AG09319 (cell line): ENCODE data around the gene STAT1.

ENCODE experiments used
- DNase-seq: peaks from one replicate; pipeline ENCODE4 v3.0.0-alpha.2; 2010; ENCODE audit warnings: low read depth; ENCODE audit errors: extremely low read depth
- CTCF ChIP-seq: IDR thresholded peaks from 2 replicates; pipeline ENCODE4 v1.5.1; 2011; ENCODE audit warnings: low read depth, mild to moderate bottlenecking, inconsistent platforms, low read length, moderate library complexity

The STAT1 gene

DNA sequence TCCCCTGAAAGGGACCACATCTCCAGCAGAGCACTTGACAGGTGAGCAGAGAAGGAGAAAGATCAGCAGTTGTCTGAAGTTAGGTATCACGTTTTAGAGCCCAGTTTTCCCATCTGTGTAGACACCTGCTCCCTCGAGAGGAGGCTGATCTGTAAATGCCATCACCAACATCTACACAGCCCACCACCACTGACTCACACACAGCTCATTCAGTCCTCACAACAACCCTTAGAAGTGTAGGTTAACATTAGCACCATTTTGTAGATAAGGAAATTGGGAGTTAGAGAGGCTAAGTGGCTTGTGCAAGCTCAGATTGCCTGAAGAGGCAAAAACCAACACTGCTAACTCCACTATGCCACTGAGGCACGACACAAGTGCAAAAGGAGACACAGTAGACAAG, 37.2 kb upstream of the STAT1 start:
- no peak for DNase-seq
- no peak for TF ChIP-seq CTCF

DNA sequence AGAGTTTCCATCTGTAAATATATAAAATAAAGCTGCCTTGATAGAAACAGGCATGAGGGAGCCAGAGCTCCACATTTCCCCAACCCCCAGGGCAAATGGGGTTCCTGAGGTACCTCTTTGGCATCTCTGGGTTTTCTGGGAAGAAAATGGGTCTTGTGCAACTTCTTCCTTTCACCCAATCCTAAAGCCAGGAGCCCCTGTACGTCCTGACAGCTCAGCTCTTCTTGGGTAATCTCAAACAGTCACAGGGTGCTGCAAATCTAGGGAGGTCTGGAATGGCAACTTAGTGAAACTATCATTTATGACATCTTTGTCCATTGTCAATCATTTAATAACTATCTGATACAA, 36.6 kb upstream of the STAT1 start:
- peak; percentile 56 for DNase-seq
- TF ChIP-seq CTCF: no peak

DNA sequence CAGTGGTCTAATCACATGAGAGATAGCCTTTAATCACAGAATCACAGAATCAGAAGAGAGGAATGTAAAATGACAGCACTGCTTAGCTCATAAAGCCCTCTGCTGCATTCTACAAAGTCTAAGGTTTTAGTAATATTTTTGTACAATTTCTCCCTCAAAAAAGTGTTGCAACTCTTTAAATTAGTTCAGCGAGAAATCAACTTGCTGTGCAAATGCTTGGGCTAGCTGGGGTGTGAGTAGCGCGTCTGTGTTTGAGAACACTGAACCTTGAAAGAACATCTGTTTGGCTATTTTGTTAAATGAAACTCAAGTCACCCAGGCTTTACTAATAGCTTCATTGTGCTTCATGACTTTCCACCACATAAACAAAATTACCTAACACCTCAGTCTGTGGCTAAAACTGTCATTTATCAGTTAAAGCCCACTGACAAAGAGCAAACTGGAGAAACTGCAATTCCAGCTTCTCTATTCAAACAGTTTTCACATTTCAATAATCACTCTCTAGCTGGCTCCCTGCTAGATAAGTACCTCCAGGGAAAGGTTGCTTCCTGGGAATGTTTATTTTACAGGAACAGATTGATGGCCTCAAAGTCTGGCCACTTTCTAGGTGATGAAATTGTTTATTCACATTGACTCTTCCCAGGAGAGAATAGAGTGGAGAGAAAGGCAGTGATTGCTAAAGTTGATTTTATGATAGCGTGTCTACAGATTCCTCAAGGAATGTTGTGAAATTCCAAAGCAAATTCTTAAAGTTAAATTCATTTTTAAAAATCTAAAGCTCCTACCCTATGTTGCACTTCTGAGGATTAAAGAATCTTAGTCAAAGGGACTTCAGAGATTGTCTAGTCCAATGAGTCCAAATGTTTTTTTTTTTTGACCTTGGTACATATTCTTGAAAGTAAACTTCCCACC, 36.0 kb upstream of the STAT1 start:
- DNase-seq: peak; percentile 56
- TF ChIP-seq CTCF: no peak

- no peak for DNase-seq
- TF ChIP-seq CTCF: no peak
Observed at GRCh38 chr2:191048073-191048472, 34.1 kb upstream of the STAT1 start.

GRCh38 chr2:191045141-191045540, 31.2 kb upstream of the STAT1 start:
- no peak for DNase-seq
- TF ChIP-seq CTCF: no peak

DNA sequence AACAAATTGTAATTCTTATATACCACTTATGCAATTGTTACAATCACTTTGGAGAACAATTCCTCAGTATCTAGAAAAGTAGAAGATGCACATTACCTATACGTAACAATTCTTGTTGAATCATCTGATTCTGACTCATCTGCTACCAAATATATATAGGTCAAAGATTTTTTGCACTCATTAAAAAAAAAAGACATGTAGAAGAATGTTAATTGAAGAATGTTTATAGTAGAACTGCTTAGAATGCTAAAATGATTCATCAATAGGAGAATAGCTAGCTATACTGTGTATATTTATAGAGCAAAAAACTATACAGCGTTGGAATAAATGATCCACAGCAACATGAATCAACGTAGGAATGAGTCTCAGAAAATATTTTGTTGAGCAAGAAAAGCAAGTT, 29.5 kb upstream of the STAT1 start:
- no peak for TF ChIP-seq CTCF
- no peak for DNase-seq

DNA sequence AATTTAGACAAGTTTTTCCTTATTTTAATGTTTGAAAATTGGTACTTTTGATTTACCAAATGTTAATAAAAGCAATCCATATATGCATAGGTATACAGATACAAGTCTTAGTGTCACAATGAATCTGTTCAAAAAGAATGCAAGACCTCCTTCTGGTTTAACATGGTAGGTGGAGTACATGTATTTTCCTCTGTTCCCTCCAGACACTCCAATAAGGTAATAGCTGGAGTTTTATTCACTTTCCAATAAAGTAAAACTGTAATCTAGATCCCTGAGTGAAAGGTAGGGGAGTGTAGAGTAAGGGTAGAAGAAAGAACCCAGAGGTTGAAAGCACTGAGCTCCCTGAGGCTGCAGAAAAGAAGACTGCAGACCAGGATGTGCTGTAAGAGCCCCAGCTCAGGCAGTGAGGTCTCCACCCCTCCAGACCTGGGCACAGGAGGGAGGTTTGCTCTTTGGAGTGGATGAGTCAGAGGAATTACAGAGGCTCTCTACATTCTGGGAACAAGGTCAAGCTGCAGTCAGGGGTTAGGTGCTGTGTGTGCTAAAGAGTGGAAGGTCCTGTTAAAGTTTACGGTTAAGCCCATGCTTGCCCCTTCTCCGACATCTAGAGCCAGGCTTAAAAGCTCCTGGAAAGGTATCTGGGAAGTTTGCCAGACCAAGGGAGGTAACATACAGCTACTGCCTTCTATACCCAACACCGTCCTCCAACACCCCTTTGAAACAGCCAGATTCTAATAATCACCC, 27.6 kb upstream of the STAT1 start:
- no peak for TF ChIP-seq CTCF
- no peak for DNase-seq
